Liver (tissue), 9 donors: ENCODE data around the gene DLGAP4. TPM values are rescaled to one million over a fixed set of nuclear protein-coding genes. Genes with fewer than 3 reads are reported as not detected.

Experiments used
- DNase-seq: peaks from one replicate; pipeline ENCODE4 v3.0.0-alpha.2; 2017; ENCODE audit warnings: low spot score
- H3K27ac ChIP-seq, 2 donors: one replicate each; pipeline ENCODE4 v1.7.0; 2013; ENCODE audit warnings: inconsistent platforms in 2 of 2, low read length in 2 of 2, control low read depth in 1 of 2, low read depth in 1 of 2, mild to moderate bottlenecking in 1 of 2
- H3K27me3 ChIP-seq, 4 donors: one replicate each; pipeline versions ENCODE4 v1.6.1 to v1.7.0; 2013; ENCODE audit warnings: low read length in 3 of 4, inconsistent platforms in 1 of 4, mild to moderate bottlenecking in 1 of 4, moderate library complexity in 1 of 4; ENCODE audit not compliant: control insufficient read depth in 4 of 4, insufficient read depth in 4 of 4
- H3K36me3 ChIP-seq, 4 donors: one replicate each; pipeline versions ENCODE4 v1.6.1 to v1.7.0; 2013; ENCODE audit warnings: low read length in 3 of 4, mild to moderate bottlenecking in 3 of 4, low read depth in 1 of 4, moderate library complexity in 1 of 4; ENCODE audit not compliant: control insufficient read depth in 4 of 4, insufficient read depth in 3 of 4
- H3K4me1 ChIP-seq, 4 donors: one replicate each; pipeline versions ENCODE4 v1.6.1 to v1.7.0; 2013; ENCODE audit warnings: low read length in 3 of 4, mild to moderate bottlenecking in 3 of 4, moderate library complexity in 1 of 4; ENCODE audit not compliant: control insufficient read depth in 4 of 4, insufficient read depth in 4 of 4
- H3K4me3 ChIP-seq, 3 donors: one replicate each; pipeline versions ENCODE4 v1.6.1 to v1.7.0; 2013; ENCODE audit warnings: low read length in 3 of 3, control low read depth in 1 of 3, low read depth in 1 of 3, mild to moderate bottlenecking in 1 of 3
- H3K9ac ChIP-seq, 2 donors: one replicate each; pipeline ENCODE4 v1.7.0; 2013; ENCODE audit warnings: low read length in 2 of 2, mild to moderate bottlenecking in 2 of 2, moderate library complexity in 2 of 2, control low read depth in 1 of 2, low read depth in 1 of 2
- H3K9me3 ChIP-seq, 4 donors: one replicate each; pipeline versions ENCODE4 v1.6.1 to v1.7.0; 2013; ENCODE audit warnings: low read length in 3 of 4; ENCODE audit not compliant: control insufficient read depth in 4 of 4
- ATF3 ChIP-seq: IDR thresholded peaks from 2 replicates; pipeline ENCODE4 v1.6.1; 2016; ENCODE audit warnings: antibody characterized with exemption
- CTCF ChIP-seq: fragments of 150-350 bp; IDR thresholded peaks from 2 replicates; pipeline ENCODE4 v1.5.1; 2017; ENCODE audit warnings: improper control_type of control experiment, low read depth, low read length; ENCODE audit not compliant: missing input control
- EGR1 ChIP-seq, 2 donors: IDR thresholded peaks; 2 replicates each; pipeline ENCODE4 v1.6.1; 2016 to 2018; ENCODE audit warnings: antibody characterized with exemption in 2 of 2, low read depth in 2 of 2
- FOXA1 ChIP-seq: IDR thresholded peaks from 2 replicates; pipeline ENCODE4 v1.6.1; 2016; ENCODE audit warnings: antibody characterized with exemption
- FOXA2 ChIP-seq: IDR thresholded peaks from 2 replicates; pipeline ENCODE4 v1.6.1; 2016; ENCODE audit warnings: antibody characterized with exemption
- GABPA ChIP-seq, 2 donors: IDR thresholded peaks in 1 of 2; conservative IDR thresholded peaks in 1 of 2; 2 replicates each; pipeline ENCODE4 v1.6.1; 2016; ENCODE audit warnings: antibody characterized with exemption in 2 of 2, mild to moderate bottlenecking in 1 of 2, moderate library complexity in 1 of 2
- HNF4A ChIP-seq, 2 donors: conservative IDR thresholded peaks; 2 replicates each; pipeline ENCODE4 v1.6.1; 2016; ENCODE audit warnings: antibody characterized with exemption in 2 of 2, mild to moderate bottlenecking in 2 of 2
- HNF4G ChIP-seq: IDR thresholded peaks from 2 replicates; pipeline ENCODE4 v1.6.1; 2016; ENCODE audit warnings: antibody characterized with exemption
- JUND ChIP-seq, 2 donors: IDR thresholded peaks; 2 replicates each; pipeline ENCODE4 v1.6.1; 2016; ENCODE audit warnings: antibody characterized with exemption in 2 of 2
- MAX ChIP-seq: IDR thresholded peaks from 2 replicates; pipeline ENCODE4 v1.6.1; 2016; ENCODE audit warnings: antibody characterized with exemption
- NR2F2 ChIP-seq: IDR thresholded peaks from 2 replicates; pipeline ENCODE4 v1.6.1; 2016; ENCODE audit warnings: antibody characterized with exemption
- RAD21 ChIP-seq, 2 donors: IDR thresholded peaks; 2 replicates each; pipeline ENCODE4 v1.6.1; 2016; ENCODE audit warnings: antibody characterized with exemption in 2 of 2, mild to moderate bottlenecking in 2 of 2
- REST ChIP-seq: IDR thresholded peaks from 2 replicates; pipeline ENCODE4 v1.6.1; 2016; ENCODE audit warnings: antibody characterized with exemption, mild to moderate bottlenecking
- RXRA ChIP-seq, 2 donors: IDR thresholded peaks; 2 replicates each; pipeline ENCODE4 v1.6.1; 2017 to 2018; ENCODE audit warnings: antibody characterized with exemption in 2 of 2, mild to moderate bottlenecking in 1 of 2
- SP1 ChIP-seq: IDR thresholded peaks from 2 replicates; pipeline ENCODE4 v1.6.1; 2018; ENCODE audit warnings: antibody characterized with exemption, mild to moderate bottlenecking
- TAF1 ChIP-seq: conservative IDR thresholded peaks from 2 replicates; pipeline ENCODE4 v1.6.1; 2016; ENCODE audit warnings: antibody characterized with exemption, mild to moderate bottlenecking
- ZBTB33 ChIP-seq: IDR thresholded peaks from 2 replicates; pipeline ENCODE4 v1.6.1; 2016; ENCODE audit warnings: antibody characterized with exemption
- WGBS: extraction: QIAGEN DNeasy Blood & Tissue Kit; methylation state at CpG from one replicate; pipeline ENCODE4 v1.1.7; 2013; 5-methylcytosine and 5-hydroxymethylcytosine counted together
- polyA plus RNA-seq, 2 donors: library from polyadenylated mRNA; stranded (reverse) in 1 of 2; unstranded in 1 of 2; fragments of 200-250 nt in 1 of 2; fragments of >200 nt in 1 of 2; fragmentation: Nextera tagmentation in 1 of 2; extraction: Ambion mirVana in 1 of 2; gene quantifications; one replicate each; pipeline versions ENCODE4 v1.2.1 to v1.2.3, GENCODE V29; 2013 to 2015
- total RNA-seq, 2 donors: library from RNA; depleted of rRNA; stranded (reverse); fragments of >200 nt; gene quantifications; one replicate each; pipeline ENCODE4 v1.2.3, GENCODE V29; 2014
- donor health status: healthy.
- donor health status: healthy.
- donor health status: healthy.
- donor health status: healthy.
- donor health status: healthy.

DLGAP4 gene
- total and polyA plus RNA-seq, 4 donors: 2.9 to 18.7 (median 11.2) TPM

- Histone ChIP-seq H3K27ac (no peak overlapping the region), H3K9ac (no peak overlapping the region), H3K4me1 (no peaks in the 10 kb centered on the region), H3K36me3 (no peaks in the 10 kb centered on the region), H3K9me3 (no peaks in the 10 kb centered on the region), H3K27me3 (no peaks in the 10 kb centered on the region), H3K4me3 (no peak overlapping the region)
- TF ChIP-seq JUND (IDR thresholded peaks at IDR 0.05): no peak
- no peak for DNase-seq
- whole genome bisulfite sequencing: 91% methylated on average over 3 of the region's 3 CpGs
Observed at GRCh38 chr20:36392989-36393388, 86.8 kb downstream of the DLGAP4 start.

GRCh38 chr20:36394340-36394965 lies 88.3 kb downstream of the DLGAP4 start:
- H3K36me3 ChIP-seq: no peaks in the 10 kb centered on the region
- no peak overlapping the region for H3K9ac ChIP-seq
- no peaks in the 10 kb centered on the region for H3K9me3 ChIP-seq
- no peak overlapping the region for H3K4me3 ChIP-seq
- 72% methylated on average over 20 of the region's 20 CpGs for WGBS
- TF ChIP-seq NR2F2: no peak
- TF ChIP-seq REST: no peak
- TF ChIP-seq EGR1 (IDR thresholded peaks at IDR 0.05; ENCODE audit: low read depth in 2 of 2): no peak
- TF ChIP-seq HNF4A (conservative IDR thresholded peaks at IDR 0.05): no peak
- no peak for TF ChIP-seq JUND (IDR thresholded peaks at IDR 0.05)
- TF ChIP-seq ZBTB33: no peak
- TF ChIP-seq HNF4G: no peak
- TF ChIP-seq FOXA2: no peak
- TF ChIP-seq CTCF: no peak
- TF ChIP-seq TAF1: no peak
- TF ChIP-seq RAD21 (IDR thresholded peaks at IDR 0.05): no peak
- no peak for TF ChIP-seq RXRA (IDR thresholded peaks at IDR 0.05)
- TF ChIP-seq FOXA1: no peak
- TF ChIP-seq SP1: no peak
- no peak for TF ChIP-seq MAX
- no peak for TF ChIP-seq GABPA (IDR thresholded peaks at IDR 0.05 in 1 of 2, conservative IDR thresholded peaks at IDR 0.05 in 1 of 2)
- TF ChIP-seq ATF3: no peak
- H3K27ac ChIP-seq: no peak overlapping the region
- H3K4me1 ChIP-seq: no peaks in the 10 kb centered on the region
- no peaks in the 10 kb centered on the region for H3K27me3 ChIP-seq
- no peak for DNase-seq
